Measurements from ENCODE around the gene RUNX1.
"Not testable (repeated sequence)": the region's sequence is repeated elsewhere in the genome, so short reads cannot be mapped to it uniquely, and the experiment has no call there.

The RUNX1 gene

DNA sequence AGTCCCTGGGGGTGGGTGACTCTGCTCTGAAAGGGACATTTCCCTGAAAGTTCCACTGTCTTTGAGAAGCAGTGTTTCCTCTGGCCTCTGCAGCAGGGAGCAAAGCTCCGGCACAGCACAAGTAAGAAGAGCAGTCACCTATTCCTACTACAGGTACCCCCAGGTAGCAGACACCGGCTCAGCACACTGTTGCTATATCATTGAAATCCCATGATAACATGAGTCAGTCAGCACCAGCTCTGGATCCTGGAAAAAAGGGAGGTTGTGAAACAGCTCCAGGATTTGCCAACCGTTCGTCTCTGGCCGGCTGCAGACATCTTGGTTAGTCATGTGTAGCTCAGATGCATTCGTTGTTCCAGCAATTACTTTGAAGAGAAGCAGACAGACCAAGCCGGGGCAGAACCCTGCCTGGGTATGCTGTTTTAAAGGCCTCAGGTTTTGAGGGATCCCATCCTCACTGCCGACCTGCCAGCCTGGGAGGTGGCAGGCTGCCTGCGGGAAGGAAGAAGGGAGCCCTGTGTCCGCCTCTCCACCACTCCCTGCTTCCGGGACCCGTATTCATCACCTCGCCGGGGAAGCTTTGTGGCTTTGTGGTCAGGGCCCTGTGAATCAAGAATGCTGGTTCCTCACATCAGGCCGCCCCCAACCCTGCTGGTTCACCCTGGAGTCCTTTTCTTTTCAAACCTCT lies 241.1 kb downstream of the RUNX1 start:
- Histone ChIP-seq H3K4me1 (ENCODE audit: insufficient read depth, low read length) (no peaks in the 10 kb centered on the region), H3K36me3 (ENCODE audit: insufficient read depth, low read length) (no peaks in the 10 kb centered on the region), H3K9ac (ENCODE audit: low read depth, low read length) (no peak overlapping the region), H3K27ac (ENCODE audit: low read depth, low read length) (no peak overlapping the region), H3K4me3 (ENCODE audit: low read length) (no peak overlapping the region), H3K27me3 (ENCODE audit: insufficient read depth, low read length) (no peaks in the 10 kb centered on the region), H3K9me3 (ENCODE audit: insufficient read depth, low read depth, low read length) (peaks cover 13% of the 10 kb centered on the region; the same call in 1 of the 2 replicates)
- WGBS, result 85% methylated on average over 15 of the region's 15 CpGs

DNA sequence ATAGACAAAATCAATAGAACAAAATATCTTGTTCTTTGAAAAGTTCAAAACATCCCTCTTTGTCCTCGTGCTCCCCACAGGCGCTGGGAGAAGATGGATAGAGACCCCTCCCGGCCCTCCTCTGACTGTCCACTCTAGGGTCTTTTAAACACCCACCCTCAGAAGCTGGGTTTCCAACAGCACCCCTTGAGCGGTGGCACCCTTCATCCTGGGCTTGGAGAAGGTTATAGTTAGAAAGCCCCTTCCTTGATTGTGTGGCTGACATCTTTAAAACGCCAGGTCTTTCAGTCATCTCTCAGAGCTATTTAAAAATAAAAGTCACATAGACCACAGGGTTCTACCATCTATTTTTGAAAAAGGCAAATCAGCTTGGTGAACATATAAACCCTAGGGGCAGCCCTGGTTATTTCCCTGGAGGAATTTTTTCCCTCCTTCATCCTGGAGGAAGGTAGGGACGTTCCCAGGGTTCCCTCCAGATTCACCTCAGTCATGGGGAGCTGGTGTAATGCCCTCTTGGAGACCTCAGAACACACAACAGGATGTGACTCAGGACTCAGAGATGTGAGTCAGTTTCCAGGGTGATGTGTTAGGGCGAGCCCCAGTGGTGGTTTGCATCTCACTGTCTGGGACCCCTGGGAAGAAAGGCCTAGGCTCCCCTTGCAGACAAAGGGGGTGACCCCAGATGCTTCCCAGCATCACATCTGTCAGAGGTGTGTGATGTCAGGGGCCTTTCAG lies 241.8 kb downstream of the RUNX1 start:
- WGBS, result 90% methylated on average over 7 of the region's 7 CpGs
- Histone ChIP-seq H3K4me1 (ENCODE audit: insufficient read depth, low read length) (no peaks in the 10 kb centered on the region), H3K27ac (ENCODE audit: low read depth, low read length) (no peak overlapping the region)

DNA sequence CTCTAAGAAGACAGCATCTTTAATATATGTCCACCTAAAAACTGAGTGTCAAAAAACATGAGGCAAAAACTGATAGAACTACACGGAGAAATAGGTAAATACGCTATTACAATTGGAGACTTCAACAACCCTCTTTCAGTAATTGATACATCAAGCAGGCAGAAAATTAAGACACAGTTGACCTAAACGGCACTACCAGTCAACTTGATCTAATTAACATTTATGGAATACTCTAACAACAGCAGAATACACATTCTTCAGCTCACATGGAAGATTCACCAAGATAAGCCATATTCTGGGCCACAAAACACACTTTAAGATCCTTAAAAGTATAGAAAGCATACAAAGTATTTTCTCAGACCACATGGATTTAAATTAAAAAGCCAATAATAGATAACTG lies 242.7 kb downstream of the RUNX1 start:
- H3K4me3 ChIP-seq (ENCODE audit: low read length), result no peak overlapping the region
- no peaks in the 10 kb centered on the region for H3K36me3 ChIP-seq (ENCODE audit: insufficient read depth, low read length)
- H3K27me3 ChIP-seq (ENCODE audit: insufficient read depth, low read length), result no peaks in the 10 kb centered on the region
- peaks cover 13% of the 10 kb centered on the region; the same call in 1 of the 2 replicates for H3K9me3 ChIP-seq (ENCODE audit: insufficient read depth, low read depth, low read length)
- H3K4me1 ChIP-seq (ENCODE audit: insufficient read depth, low read length), result no peaks in the 10 kb centered on the region
- no peak overlapping the region for H3K9ac ChIP-seq (ENCODE audit: low read depth, low read length)
- no peak overlapping the region for H3K27ac ChIP-seq (ENCODE audit: low read depth, low read length)
- WGBS, result 96% methylated on average over 3 of the region's 3 CpGs

More for the DNA sequence above, 241.8 kb downstream of the RUNX1 start:
- H3K9ac ChIP-seq (ENCODE audit: low read depth, low read length), result no peak overlapping the region
- H3K9me3 ChIP-seq (ENCODE audit: insufficient read depth, low read depth, low read length), result peaks cover 13% of the 10 kb centered on the region; the same call in 1 of the 2 replicates
- H3K4me3 ChIP-seq (ENCODE audit: low read length), result no peak overlapping the region
- H3K27me3 ChIP-seq (ENCODE audit: insufficient read depth, low read length), result no peaks in the 10 kb centered on the region
- H3K36me3 ChIP-seq (ENCODE audit: insufficient read depth, low read length), result no peaks in the 10 kb centered on the region

DNA sequence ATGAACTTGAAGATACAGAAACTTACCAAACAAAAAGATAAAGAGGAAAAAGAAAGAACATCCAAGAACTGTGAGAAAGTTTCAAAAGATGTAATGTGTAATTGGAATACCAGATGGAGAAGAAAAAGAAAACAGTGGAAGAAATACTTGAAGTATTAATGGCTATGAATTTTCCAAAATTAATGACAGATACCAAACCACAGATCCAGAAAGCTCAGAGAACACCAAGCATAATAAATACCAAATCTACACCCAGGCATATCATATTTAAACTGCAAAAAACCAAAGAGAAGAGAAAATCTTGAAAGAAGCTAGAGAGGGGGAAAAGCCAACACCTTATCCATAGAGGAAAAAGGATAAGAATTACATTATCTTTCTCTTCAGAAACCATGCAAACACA lies 243.9 kb downstream of the RUNX1 start:
- H3K9me3 ChIP-seq (ENCODE audit: insufficient read depth, low read depth, low read length), result peaks cover 13% of the 10 kb centered on the region; the same call in 1 of the 2 replicates
- no peaks in the 10 kb centered on the region for H3K4me1 ChIP-seq (ENCODE audit: insufficient read depth, low read length)
- H3K9ac ChIP-seq (ENCODE audit: low read depth, low read length), result no peak overlapping the region
- H3K27ac ChIP-seq (ENCODE audit: low read depth, low read length), result no peak overlapping the region
- H3K27me3 ChIP-seq (ENCODE audit: insufficient read depth, low read length), result no peaks in the 10 kb centered on the region
- H3K36me3 ChIP-seq (ENCODE audit: insufficient read depth, low read length), result no peaks in the 10 kb centered on the region
- no peak overlapping the region for H3K4me3 ChIP-seq (ENCODE audit: low read length)

DNA sequence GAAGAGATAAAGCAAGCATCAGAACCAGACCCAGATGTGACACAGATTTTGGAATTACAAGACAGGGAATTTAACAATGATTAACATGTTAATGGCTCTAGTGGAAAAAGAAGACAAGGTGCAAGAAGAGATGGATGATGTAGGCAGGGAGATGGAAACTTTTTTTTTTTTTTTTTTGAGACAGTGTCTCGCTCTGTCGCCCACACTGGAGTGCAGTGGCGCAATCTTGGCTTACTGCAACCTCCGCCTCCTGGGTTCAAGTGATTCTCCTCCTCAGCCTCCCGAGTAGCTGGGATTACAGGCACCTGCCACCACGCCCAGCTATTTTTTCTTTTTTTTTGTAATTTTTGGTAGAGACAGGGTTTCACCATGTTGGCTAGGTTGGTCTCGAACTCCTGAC lies 244.5 kb downstream of the RUNX1 start:
- H3K27me3 ChIP-seq (ENCODE audit: insufficient read depth, low read length); H3K9ac ChIP-seq (ENCODE audit: low read depth, low read length); H3K27ac ChIP-seq (ENCODE audit: low read depth, low read length); H3K36me3 ChIP-seq (ENCODE audit: insufficient read depth, low read length); H3K4me1 ChIP-seq (ENCODE audit: insufficient read depth, low read length); H3K4me3 ChIP-seq (ENCODE audit: low read length): not testable (repeated sequence)
- 98% methylated on average over 7 of the region's 7 CpGs for whole genome bisulfite sequencing
- H3K9me3 ChIP-seq (ENCODE audit: insufficient read depth, low read depth, low read length), result peaks cover 13% of the 10 kb centered on the region; the same call in 1 of the 2 replicates

DNA sequence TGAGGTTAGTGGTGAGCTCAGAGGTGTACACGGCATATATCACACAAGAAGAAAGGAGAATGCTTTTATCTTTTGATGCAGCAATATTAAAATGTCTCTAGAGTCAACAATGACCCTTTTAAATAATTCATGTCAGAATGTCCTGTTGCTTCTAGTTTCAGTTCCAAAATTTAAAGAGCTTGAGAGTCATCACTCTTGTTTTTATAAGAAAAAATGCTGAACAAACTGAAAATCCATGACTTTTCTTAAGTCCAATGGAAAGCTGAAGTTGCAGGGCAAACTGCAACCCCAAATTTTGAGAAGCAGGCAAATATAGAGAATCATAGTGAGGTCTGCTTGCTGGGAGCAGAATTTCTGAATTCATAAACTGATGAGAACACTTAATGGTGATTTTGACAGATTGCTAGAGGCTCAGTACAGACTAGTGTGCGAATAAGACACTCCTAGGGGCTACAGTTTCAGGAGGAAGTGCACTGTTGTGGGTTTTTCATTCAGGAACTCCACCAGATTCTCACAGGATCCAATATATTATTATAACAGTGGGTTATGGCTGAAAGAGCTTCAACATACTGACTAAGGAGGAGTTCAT lies 245.2 kb downstream of the RUNX1 start:
- Histone ChIP-seq H3K36me3 (ENCODE audit: insufficient read depth, low read length) (no peaks in the 10 kb centered on the region), H3K27me3 (ENCODE audit: insufficient read depth, low read length) (no peaks in the 10 kb centered on the region), H3K4me3 (ENCODE audit: low read length) (no peak overlapping the region), H3K27ac (ENCODE audit: low read depth, low read length) (no peak overlapping the region), H3K9ac (ENCODE audit: low read depth, low read length) (no peak overlapping the region), H3K4me1 (ENCODE audit: insufficient read depth, low read length) (no peaks in the 10 kb centered on the region), H3K9me3 (ENCODE audit: insufficient read depth, low read depth, low read length) (peaks cover 13% of the 10 kb centered on the region; the same call in 1 of the 2 replicates)
- WGBS, result 95% methylated on average over 1 of the region's 2 CpGs

DNA sequence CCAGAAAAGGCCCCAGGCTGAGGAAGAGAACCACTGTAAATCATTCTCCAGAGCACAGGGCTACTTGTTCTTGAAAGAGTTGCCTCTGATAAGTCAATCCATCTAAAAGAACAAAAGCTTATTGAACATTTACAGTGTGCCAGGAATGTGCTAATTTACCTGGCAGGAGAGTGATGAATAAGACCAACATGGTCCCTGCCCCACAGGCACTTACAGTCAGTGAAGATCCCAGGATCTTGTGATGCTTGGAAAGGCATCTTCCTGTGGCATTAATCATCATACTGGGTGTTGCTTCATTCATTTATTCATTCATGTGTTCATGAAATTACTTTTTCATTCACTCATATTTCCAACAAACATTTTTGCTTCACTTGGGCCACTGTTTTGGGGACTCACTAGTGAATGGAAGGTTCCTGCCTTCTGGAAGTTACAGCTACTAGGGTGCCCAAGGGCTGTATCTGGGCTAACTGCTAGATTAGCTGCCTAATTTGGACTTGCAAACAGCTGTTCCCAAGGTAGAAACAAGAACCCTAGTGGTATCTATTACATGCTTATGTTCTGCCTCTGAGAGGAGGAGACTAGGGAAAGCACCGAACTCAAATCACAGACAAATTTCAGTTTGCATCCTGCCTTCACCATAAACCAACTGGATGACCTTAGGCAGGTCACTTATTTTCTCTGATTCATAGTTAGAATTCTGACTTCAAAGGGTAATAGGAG lies 246.8 kb downstream of the RUNX1 start:
- H3K36me3 ChIP-seq (ENCODE audit: insufficient read depth, low read length), result no peaks in the 10 kb centered on the region
- H3K4me3 ChIP-seq (ENCODE audit: low read length), result no peak overlapping the region
- no peak overlapping the region for H3K9ac ChIP-seq (ENCODE audit: low read depth, low read length)
- 100% methylated on average over 1 of the region's 1 CpG for WGBS
- H3K27me3 ChIP-seq (ENCODE audit: insufficient read depth, low read length), result no peaks in the 10 kb centered on the region
- peaks cover 13% of the 10 kb centered on the region; the same call in 1 of the 2 replicates for H3K9me3 ChIP-seq (ENCODE audit: insufficient read depth, low read depth, low read length)
- no peaks in the 10 kb centered on the region; the same call in 1 of the 2 replicates for H3K4me1 ChIP-seq (ENCODE audit: insufficient read depth, low read length)
- H3K27ac ChIP-seq (ENCODE audit: low read depth, low read length), result no peak overlapping the region

DNA sequence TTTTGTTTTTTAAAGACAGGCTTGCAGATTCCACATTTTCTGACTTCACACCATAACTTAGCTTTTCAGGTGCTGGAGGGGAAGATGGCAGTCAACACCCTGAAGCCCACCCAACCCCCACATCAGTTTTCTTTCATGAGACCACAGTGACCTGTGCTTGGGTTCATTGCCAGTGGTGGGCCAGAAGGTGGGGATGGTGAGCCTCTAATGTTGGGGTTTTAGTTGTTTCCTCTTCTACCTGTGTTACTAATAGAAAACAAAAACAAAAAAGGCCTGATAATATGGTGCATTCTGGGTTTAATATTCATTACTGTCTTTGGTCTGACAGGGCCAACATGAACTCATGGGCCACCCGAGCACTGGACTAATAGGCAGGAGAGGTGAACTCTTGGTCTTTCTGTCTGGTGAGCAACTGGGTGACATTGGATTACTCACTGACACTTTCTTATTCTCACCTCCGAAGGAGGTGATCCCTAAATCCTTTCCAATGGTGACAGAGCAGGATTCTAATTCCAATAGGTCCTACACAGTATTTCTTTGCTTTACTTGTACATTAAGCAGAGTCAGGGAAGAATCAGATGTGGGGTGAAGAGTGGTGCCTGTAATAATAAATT lies 247.5 kb downstream of the RUNX1 start:
- Histone ChIP-seq H3K27me3 (ENCODE audit: insufficient read depth, low read length) (no peaks in the 10 kb centered on the region), H3K4me3 (ENCODE audit: low read length) (no peak overlapping the region), H3K9me3 (ENCODE audit: insufficient read depth, low read depth, low read length) (peaks cover 10% of the 10 kb centered on the region; the same call in 1 of the 2 replicates), H3K4me1 (ENCODE audit: insufficient read depth, low read length) (peaks cover 6% of the 10 kb centered on the region), H3K36me3 (ENCODE audit: insufficient read depth, low read length) (no peaks in the 10 kb centered on the region), H3K27ac (ENCODE audit: low read depth, low read length) (no peak overlapping the region), H3K9ac (ENCODE audit: low read depth, low read length) (no peak overlapping the region)
- 48% methylated on average over 2 of the region's 2 CpGs for WGBS

DNA sequence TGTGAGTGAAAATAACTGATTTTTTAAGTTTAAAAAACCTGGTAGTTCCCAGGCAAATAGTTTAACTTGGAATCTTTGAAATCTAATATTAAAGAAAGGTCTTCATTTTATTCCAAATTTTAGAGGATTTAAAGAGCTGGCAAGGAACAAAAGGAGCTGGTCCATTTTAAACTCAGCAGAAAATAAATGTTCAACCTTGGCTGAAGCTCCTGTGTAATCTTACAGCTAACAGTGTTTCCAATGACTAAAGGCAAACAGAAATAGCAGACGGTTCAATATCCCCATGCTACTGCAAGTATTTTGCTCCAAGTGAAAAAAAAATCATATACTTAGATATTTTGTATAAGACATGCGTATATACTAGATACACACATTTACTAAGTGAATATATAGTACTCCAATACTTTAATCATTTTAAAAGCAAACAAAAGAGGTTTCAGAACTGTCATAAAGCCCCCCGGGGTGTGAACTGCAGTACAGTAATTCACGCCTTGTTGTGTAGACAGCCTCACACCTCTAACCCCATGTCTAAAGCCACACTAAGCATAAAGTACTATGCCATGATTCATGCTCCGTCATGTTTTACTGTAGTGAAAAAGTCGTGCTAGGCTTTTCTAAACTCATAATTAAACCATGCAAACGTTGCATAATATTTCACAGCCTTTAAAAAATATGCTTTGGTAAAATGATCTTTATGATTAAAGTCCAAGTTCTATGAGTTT lies 248.1 kb downstream of the RUNX1 start:
- H3K9ac ChIP-seq (ENCODE audit: low read depth, low read length), result no peak overlapping the region
- H3K36me3 ChIP-seq (ENCODE audit: insufficient read depth, low read length), result no peaks in the 10 kb centered on the region
- H3K4me3 ChIP-seq (ENCODE audit: low read length), result no peak overlapping the region
- peaks cover 11% of the 10 kb centered on the region for H3K4me1 ChIP-seq (ENCODE audit: insufficient read depth, low read length)
- no peak overlapping the region for H3K27ac ChIP-seq (ENCODE audit: low read depth, low read length)
- 89% methylated on average over 4 of the region's 7 CpGs for WGBS
- H3K9me3 ChIP-seq (ENCODE audit: insufficient read depth, low read depth, low read length), result peaks cover 3% of the 10 kb centered on the region; the same call in 1 of the 2 replicates
- H3K27me3 ChIP-seq (ENCODE audit: insufficient read depth, low read length), result no peaks in the 10 kb centered on the region

DNA sequence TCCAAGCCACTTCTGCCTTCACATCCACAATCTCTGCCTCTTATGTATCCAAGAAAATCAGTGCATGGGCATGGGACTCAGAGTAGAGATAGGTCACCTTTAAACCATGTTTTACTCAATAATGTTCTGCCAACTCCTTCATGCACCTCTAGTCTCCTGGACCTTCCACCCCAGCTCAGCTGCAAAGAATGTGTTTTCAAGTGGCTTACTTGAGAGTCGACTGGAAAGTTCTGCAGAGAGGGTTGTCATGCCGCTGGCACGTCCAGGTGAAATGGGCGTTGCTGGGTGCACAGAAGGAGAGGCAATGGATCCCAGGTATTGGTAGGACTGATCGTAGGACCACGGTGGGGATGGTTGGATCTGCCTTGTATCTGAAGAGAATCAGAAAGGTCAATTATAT lies 250.0 kb downstream of the RUNX1 start:
- no peaks in the 10 kb centered on the region for H3K9me3 ChIP-seq (ENCODE audit: insufficient read depth, low read depth, low read length)
- no peaks in the 10 kb centered on the region for H3K36me3 ChIP-seq (ENCODE audit: insufficient read depth, low read length)
- no peaks in the 10 kb centered on the region for H3K27me3 ChIP-seq (ENCODE audit: insufficient read depth, low read length)
- H3K27ac ChIP-seq (ENCODE audit: low read depth, low read length), result no peak overlapping the region
- no peak overlapping the region for H3K4me3 ChIP-seq (ENCODE audit: low read length)
- H3K9ac ChIP-seq (ENCODE audit: low read depth, low read length), result no peak overlapping the region
- H3K4me1 ChIP-seq (ENCODE audit: insufficient read depth, low read length), result peaks cover 11% of the 10 kb centered on the region
- 94% methylated on average over 6 of the region's 6 CpGs for WGBS

Measured in HUES64 (cell line).